HCT116 (cell line): ENCODE data around the gene ESPL1.

Experiments
- CBX3 ChIP-seq: IDR thresholded peaks from 2 replicates; pipeline ENCODE4 v1.6.1; 2012; ENCODE audit warnings: low read depth
- CEBPB ChIP-seq: IDR thresholded peaks from 2 replicates; pipeline ENCODE4 v1.6.1; 2012; ENCODE audit warnings: low read depth
- CTCF ChIP-seq, 3 experiments: fragments of 200-600 bp in 1 of 3; sonication (generic) in 1 of 3; IDR thresholded peaks in 2 of 3; conservative IDR thresholded peaks in 1 of 3; 2 replicates each; pipeline ENCODE4 v1.5.1; 2012 to 2017; ENCODE audit warnings: low read depth in 2 of 3, low read length in 2 of 3, antibody characterized with exemption in 1 of 3, borderline replicate concordance in 1 of 3, control low read depth in 1 of 3, mild to moderate bottlenecking in 1 of 3, mixed read lengths in 1 of 3, mixed run types in 1 of 3, moderate library complexity in 1 of 3; ENCODE audit not compliant: insufficient read depth in 1 of 3
- EGR1 ChIP-seq: IDR thresholded peaks from 2 replicates; pipeline ENCODE4 v1.6.1; 2012; ENCODE audit warnings: low read depth
- EZH2 ChIP-seq: fragments of 200-600 bp; sonication (generic); IDR thresholded peaks from 2 replicates; pipeline ENCODE4 v1.6.1; 2017; ENCODE audit warnings: antibody characterized with exemption, mixed run types
- EZH2phosphoT487 ChIP-seq: fragments of 200-600 bp; IDR thresholded peaks from 2 replicates; pipeline ENCODE4 v1.6.1; 2018; ENCODE audit warnings: antibody characterized with exemption, borderline replicate concordance
- JUND ChIP-seq: IDR thresholded peaks from 2 replicates; pipeline ENCODE4 v1.6.1; 2012
- MAX ChIP-seq: IDR thresholded peaks from 2 replicates; pipeline ENCODE4 v1.6.1; 2012
- POLR2A ChIP-seq: IDR thresholded peaks from 2 replicates; pipeline ENCODE4 v1.7.0; 2011; ENCODE audit warnings: borderline replicate concordance; ENCODE audit not compliant: insufficient read depth, insufficient read length; ENCODE audit errors: extremely low read depth
- POLR2AphosphoS5 ChIP-seq: IDR thresholded peaks from 2 replicates; pipeline ENCODE4 v1.6.1; 2011; ENCODE audit warnings: mild to moderate bottlenecking, low read depth, low read length, moderate library complexity
- SIN3A ChIP-seq: IDR thresholded peaks from 2 replicates; pipeline ENCODE4 v1.6.1; 2012; ENCODE audit warnings: low read depth
- YY1 ChIP-seq: IDR thresholded peaks from 2 replicates; pipeline ENCODE4 v1.6.1; 2011; ENCODE audit warnings: low read length, low read depth, moderate library complexity, mild to moderate bottlenecking; ENCODE audit not compliant: insufficient replicate concordance; ENCODE audit errors: extremely low read depth
- ZBTB33 ChIP-seq: IDR thresholded peaks from 2 replicates; pipeline ENCODE4 v1.6.1; 2011; ENCODE audit warnings: mild to moderate bottlenecking, low read length, moderate library complexity; ENCODE audit not compliant: insufficient replicate concordance; ENCODE audit errors: extremely low read depth
- ZNF274 ChIP-seq: fragments of 200-500 bp; sonication (Bioruptor generic); IDR thresholded peaks from 2 replicates; pipeline ENCODE4 v1.6.1; 2014; ENCODE audit warnings: mild to moderate bottlenecking, low read depth, low read length, inconsistent platforms

- TF ChIP-seq POLR2A (no peak), CTCF (IDR thresholded peaks at IDR 0.05 in 2 of 3, conservative IDR thresholded peaks at IDR 0.05 in 1 of 3; ENCODE audit: borderline replicate concordance in 1 of 3, insufficient read depth in 1 of 3, low read depth in 2 of 3, low read length in 2 of 3) (no peak), ZBTB33 (no peak), YY1 (no peak), MAX (no peak), EGR1 (no peak), ZNF274 (no peak), POLR2AphosphoS5 (no peak), EZH2phosphoT487 (no peak), SIN3A (no peak), JUND (no peak), EZH2 (no peak), CEBPB (no peak), CBX3 (no peak)
Observed at GRCh38 chr12:53288322-53288721, 20.2 kb downstream of the ESPL1 start.
